Bronchial epithelial cell (primary cell): Measurements from ENCODE around the gene VTI1A. TPM values are rescaled to one million over a fixed set of nuclear protein-coding genes. Genes with fewer than 3 reads are reported as not detected.

ENCODE experiments used
- DNase-seq: peaks from one replicate; pipeline ENCODE4 v3.0.0-alpha.2; 2010; ENCODE audit warnings: low read depth
- FAIRE-seq: peaks from 2 replicates; lab custom pipeline; 2011; peaks lifted over from hg19 to GRCh38; lab: Jason Lieb, UNC
- H3K27me3 ChIP-seq: 2 replicates; pipeline ENCODE4 v1.5.1; 2011; ENCODE audit warnings: low read length; ENCODE audit not compliant: control insufficient read depth, insufficient read depth
- H3K36me3 ChIP-seq: 2 replicates; pipeline ENCODE4 v1.5.1; 2011; ENCODE audit warnings: low read length; ENCODE audit not compliant: control insufficient read depth, insufficient read depth
- H3K4me3 ChIP-seq: 2 replicates; pipeline ENCODE4 v1.5.1; 2011; ENCODE audit warnings: mild to moderate bottlenecking, low read depth, low read length, control low read depth
- total RNA-seq: library from RNA; depleted of rRNA; stranded (reverse); fragments of >200 nt; gene quantifications from 2 replicates; pipeline ENCODE4 v1.2.1, GENCODE V29; 2014
- TF ChIP-seq, protein P1 (sequence below): IDR thresholded peaks from 2 replicates; pipeline ENCODE4 v1.5.1; 2011; ENCODE audit warnings: mild to moderate bottlenecking, moderate library complexity, low read length, control low read depth, inconsistent platforms; ENCODE audit not compliant: insufficient read depth, severe bottlenecking

Gene VTI1A
- total RNA-seq, 1 donor from 2014 or later, result 36.6 TPM

DNA sequence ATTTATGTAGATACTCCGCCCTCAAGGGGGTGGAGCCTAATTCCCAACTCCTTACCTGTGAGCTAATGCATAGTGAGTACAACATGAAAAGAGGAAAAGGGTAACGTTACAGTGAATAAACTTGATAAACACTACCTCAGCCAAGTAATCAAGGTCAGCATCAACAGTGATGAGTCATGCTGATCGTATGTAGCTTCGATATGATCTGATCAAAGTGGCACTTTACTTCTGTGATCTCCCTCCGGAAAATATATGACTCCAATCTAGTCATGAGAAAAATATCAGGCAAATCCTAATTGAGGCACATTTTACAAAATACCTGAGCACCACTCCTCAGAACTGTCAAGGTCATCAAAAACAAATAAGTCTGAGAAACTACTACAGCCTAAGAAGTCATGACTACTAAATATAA is 70.4 kb downstream of the VTI1A start:
- TF ChIP-seq, protein P1, sequence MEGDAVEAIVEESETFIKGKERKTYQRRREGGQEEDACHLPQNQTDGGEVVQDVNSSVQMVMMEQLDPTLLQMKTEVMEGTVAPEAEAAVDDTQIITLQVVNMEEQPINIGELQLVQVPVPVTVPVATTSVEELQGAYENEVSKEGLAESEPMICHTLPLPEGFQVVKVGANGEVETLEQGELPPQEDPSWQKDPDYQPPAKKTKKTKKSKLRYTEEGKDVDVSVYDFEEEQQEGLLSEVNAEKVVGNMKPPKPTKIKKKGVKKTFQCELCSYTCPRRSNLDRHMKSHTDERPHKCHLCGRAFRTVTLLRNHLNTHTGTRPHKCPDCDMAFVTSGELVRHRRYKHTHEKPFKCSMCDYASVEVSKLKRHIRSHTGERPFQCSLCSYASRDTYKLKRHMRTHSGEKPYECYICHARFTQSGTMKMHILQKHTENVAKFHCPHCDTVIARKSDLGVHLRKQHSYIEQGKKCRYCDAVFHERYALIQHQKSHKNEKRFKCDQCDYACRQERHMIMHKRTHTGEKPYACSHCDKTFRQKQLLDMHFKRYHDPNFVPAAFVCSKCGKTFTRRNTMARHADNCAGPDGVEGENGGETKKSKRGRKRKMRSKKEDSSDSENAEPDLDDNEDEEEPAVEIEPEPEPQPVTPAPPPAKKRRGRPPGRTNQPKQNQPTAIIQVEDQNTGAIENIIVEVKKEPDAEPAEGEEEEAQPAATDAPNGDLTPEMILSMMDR, result no peak
- H3K36me3 ChIP-seq, result no peaks in the 10 kb centered on the region
- DNase-seq, result peak; percentile 61
- FAIRE-seq, result peak; percentile 43
- no peak overlapping the region for H3K4me3 ChIP-seq
- H3K27me3 ChIP-seq, result no peaks in the 10 kb centered on the region

DNA sequence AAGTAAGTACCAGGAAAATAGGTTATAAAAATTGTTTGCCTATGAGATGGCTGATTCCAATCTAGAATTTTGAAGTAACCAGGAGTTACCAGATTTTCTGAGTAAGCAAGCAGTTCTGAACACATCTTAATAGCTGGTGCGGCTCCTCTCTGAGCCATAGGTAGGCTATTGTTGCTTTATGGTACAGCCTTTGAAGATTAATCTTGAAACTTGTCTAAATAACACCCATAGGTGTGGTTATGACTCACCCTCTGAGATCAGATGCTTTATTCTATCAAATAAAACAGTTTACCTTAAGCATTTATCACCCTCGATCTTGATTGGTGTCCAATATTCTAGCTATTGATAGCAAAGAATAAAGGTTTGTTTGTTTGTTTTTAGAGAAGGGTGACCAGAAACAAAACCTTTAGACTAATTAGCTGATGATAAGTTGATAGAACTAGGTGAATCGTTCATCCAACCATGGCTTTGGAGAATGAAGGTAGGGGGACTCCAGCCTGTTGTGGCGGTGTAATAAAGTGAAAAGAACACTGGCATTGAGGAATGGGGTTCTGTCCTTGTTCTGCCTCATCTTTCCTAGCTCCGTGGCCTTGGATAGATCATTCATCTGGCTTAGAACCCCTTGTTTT is 72.2 kb downstream of the VTI1A start:
- DNase-seq, result peak; percentile 81

DNA sequence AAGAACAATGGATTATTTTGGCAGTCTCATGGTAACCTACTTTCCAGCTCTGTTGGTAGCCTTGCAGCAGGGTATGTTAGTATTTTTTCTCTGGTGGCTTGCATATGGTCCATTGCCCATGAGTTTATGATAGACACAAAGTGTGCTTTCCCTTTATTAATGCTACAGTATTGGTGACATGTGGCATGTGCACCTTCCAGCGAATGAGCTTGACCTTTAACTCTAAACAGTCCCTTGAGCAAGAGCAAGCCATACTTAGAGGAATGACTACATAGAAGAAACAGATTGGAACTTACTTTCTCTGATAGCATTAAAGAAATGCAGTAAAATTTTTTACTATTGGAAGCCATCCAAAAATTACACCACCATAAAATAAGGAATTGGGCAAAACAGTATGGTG is 73.9 kb downstream of the VTI1A start:
- FAIRE-seq (no peak), DNase-seq (no peak)
- Histone ChIP-seq H3K36me3 (no peaks in the 10 kb centered on the region), H3K27me3 (no peaks in the 10 kb centered on the region), H3K4me3 (no peak overlapping the region)
- TF ChIP-seq, protein P1, result no peak

More for the DNA sequence above, 72.2 kb downstream of the VTI1A start:
- Histone ChIP-seq H3K36me3 (no peaks in the 10 kb centered on the region), H3K27me3 (no peaks in the 10 kb centered on the region), H3K4me3 (no peak overlapping the region)
- no peak for FAIRE-seq
- TF ChIP-seq, protein P1, result no peak

- DNase-seq (no peak), FAIRE-seq (no peak)
- no peaks in the 10 kb centered on the region for H3K36me3 ChIP-seq
- H3K27me3 ChIP-seq, result no peaks in the 10 kb centered on the region
- TF ChIP-seq, protein P1, result no peak
- no peak overlapping the region for H3K4me3 ChIP-seq
Measured at GRCh38 chr10:112524641-112525040, 77.6 kb downstream of the VTI1A start.

DNA sequence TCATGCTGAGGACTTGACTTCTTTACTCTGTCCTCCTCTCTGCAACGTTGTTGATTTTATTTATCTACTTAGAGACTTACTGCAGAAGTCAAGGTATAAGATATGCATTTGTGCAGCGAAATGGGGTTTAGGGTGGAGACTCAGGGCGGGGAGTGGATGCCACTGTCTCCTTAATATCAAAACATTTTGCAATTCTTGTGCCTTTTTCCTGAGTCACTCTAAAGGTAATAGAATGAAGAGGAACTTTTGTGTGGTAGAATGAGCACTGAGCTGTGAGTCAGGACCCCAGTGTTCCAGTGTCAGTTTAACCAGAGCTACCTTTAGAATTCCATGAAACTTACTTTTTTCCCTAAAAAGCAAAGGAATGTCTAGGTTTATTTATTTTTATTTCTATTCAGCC is 78.2 kb downstream of the VTI1A start:
- Histone ChIP-seq H3K36me3 (no peaks in the 10 kb centered on the region), H3K4me3 (no peak overlapping the region), H3K27me3 (no peaks in the 10 kb centered on the region)
- TF ChIP-seq, protein P1, result no peak
- no peak for FAIRE-seq
- peak; percentile 72 for DNase-seq

- TF ChIP-seq, protein P1, result no peak
- Histone ChIP-seq H3K4me3 (no peak overlapping the region), H3K36me3 (no peaks in the 10 kb centered on the region), H3K27me3 (no peaks in the 10 kb centered on the region)
- no peak for FAIRE-seq
- peak; percentile 75 for DNase-seq
Measured at GRCh38 chr10:112526139-112526538, 79.1 kb downstream of the VTI1A start.
